OCI-LY7 (cell line): Measurements from ENCODE around the gene DEDD2.

Experiments used
- CTCF ChIP-seq: fragments of 200-600 bp; sonication (generic); conservative IDR thresholded peaks from 2 replicates; pipeline ENCODE4 v1.5.1; 2014; ENCODE audit warnings: mild to moderate bottlenecking, antibody characterized with exemption, low read length, moderate library complexity, mixed read lengths
- EZH2phosphoT487 ChIP-seq: fragments of 200-600 bp; sonication (generic); IDR thresholded peaks from 2 replicates; pipeline ENCODE4 v1.6.1; 2018; ENCODE audit warnings: low read depth, borderline replicate concordance, mild to moderate bottlenecking, mixed run types, antibody characterized with exemption, low read length, moderate library complexity, mixed read lengths

GRCh38 chr19:42188665-42189064 lies 28.8 kb downstream of the DEDD2 start:
- no peak for TF ChIP-seq CTCF
- no peak for TF ChIP-seq EZH2phosphoT487
